Astrocyte (in vitro differentiated cells and primary cell): ENCODE measurements around the gene CNTNAP2.

Source experiments
- CTCF ChIP-seq: IDR thresholded peaks from 2 replicates; pipeline ENCODE4 v1.5.1; 2011; ENCODE audit warnings: low read depth, mild to moderate bottlenecking, inconsistent platforms, low read length, moderate library complexity; ENCODE audit not compliant: insufficient read depth
- EZH2 ChIP-seq: IDR thresholded peaks from 2 replicates; pipeline ENCODE4 v1.6.1; 2012; ENCODE audit warnings: mild to moderate bottlenecking, low read length, inconsistent platforms; ENCODE audit not compliant: insufficient read depth

GRCh38 chr7:146993764-146994163 lies 877.2 kb downstream of the CNTNAP2 start:
- no peak for TF ChIP-seq CTCF
- no peak for TF ChIP-seq EZH2
